Thyroid gland (tissue), 4 donors: ENCODE results near the gene MYO5A. TPM values are rescaled to one million over a fixed set of nuclear protein-coding genes. Genes with fewer than 3 reads are reported as not detected.
"Not testable (repeated sequence)": the region's sequence is repeated elsewhere in the genome, so short reads cannot be mapped to it uniquely, and the experiment has no call there.

ENCODE experiments used
- DNase-seq, 2 donors: peaks; one replicate each; pipeline ENCODE4 v3.0.0-alpha.2; 2019
- H3K27ac ChIP-seq, 3 donors: fragments of 200-600 bp; sonication (generic); 1 replicate in 2 of 3; 2 replicates in 1 of 3; pipeline ENCODE4 v1.5.1; 2016 to 2019; ENCODE audit warnings: mild to moderate bottlenecking in 1 of 3, moderate library complexity in 1 of 3
- H3K27me3 ChIP-seq: fragments of 200-600 bp; sonication (generic); one replicate; pipeline ENCODE4 v1.5.1; 2019
- H3K36me3 ChIP-seq, 2 donors: fragments of 200-600 bp; sonication (generic); one replicate each; pipeline ENCODE4 v1.5.1; 2016 to 2019
- H3K4me1 ChIP-seq, 2 donors: fragments of 200-600 bp; sonication (generic); one replicate each; pipeline ENCODE4 v1.5.1; 2017 to 2019
- H3K4me3 ChIP-seq, 3 donors: fragments of 200-600 bp; sonication (generic); replicated peaks in 1 of 3; 1 replicate in 2 of 3; 2 replicates in 1 of 3; pipeline ENCODE4 v1.5.1; 2016; ENCODE audit warnings: mild to moderate bottlenecking in 1 of 3
- H3K9me3 ChIP-seq: fragments of 200-600 bp; sonication (generic); one replicate; pipeline ENCODE4 v1.5.1; 2017
- POLR2A ChIP-seq, 2 donors: fragments of 450-650 bp; IDR thresholded peaks; one replicate each; pipeline ENCODE4 v1.6.1; 2017; ENCODE audit warnings: antibody characterized with exemption in 2 of 2, mild to moderate bottlenecking in 2 of 2, moderate library complexity in 1 of 2
- WGBS, 2 donors: methylation state at CpG; one replicate each; pipeline ENCODE4 v1.1.5; 2017; 5-methylcytosine and 5-hydroxymethylcytosine counted together
- intact Hi-C: fragments of 100-400 bp; cut with DNase I; formaldehyde crosslinking; loops from one replicate; pipeline ENCODE4 v1.15.1; 2023
- total RNA-seq, 4 donors: library from RNA; depleted of rRNA; stranded (reverse); fragments of >200 nt; gene quantifications; one replicate each; pipeline ENCODE4 v1.2.3, GENCODE V29; 2016
- TF ChIP-seq, protein P1 (sequence below), 6 experiments: fragments of 200-600 bp in 3 of 6; fragments of 450-650 bp in 3 of 6; sonication (generic) in 3 of 6; IDR thresholded peaks; one replicate each; pipeline ENCODE4 v1.5.1; 2016 to 2019; ENCODE audit warnings: antibody characterized with exemption in 6 of 6, mild to moderate bottlenecking in 2 of 6, inconsistent platforms in 1 of 6, moderate library complexity in 1 of 6

Gene MYO5A
- total RNA-seq, 4 donors from 2014 or later: 23.3 to 44.1 (median 34.7) TPM

DNA sequence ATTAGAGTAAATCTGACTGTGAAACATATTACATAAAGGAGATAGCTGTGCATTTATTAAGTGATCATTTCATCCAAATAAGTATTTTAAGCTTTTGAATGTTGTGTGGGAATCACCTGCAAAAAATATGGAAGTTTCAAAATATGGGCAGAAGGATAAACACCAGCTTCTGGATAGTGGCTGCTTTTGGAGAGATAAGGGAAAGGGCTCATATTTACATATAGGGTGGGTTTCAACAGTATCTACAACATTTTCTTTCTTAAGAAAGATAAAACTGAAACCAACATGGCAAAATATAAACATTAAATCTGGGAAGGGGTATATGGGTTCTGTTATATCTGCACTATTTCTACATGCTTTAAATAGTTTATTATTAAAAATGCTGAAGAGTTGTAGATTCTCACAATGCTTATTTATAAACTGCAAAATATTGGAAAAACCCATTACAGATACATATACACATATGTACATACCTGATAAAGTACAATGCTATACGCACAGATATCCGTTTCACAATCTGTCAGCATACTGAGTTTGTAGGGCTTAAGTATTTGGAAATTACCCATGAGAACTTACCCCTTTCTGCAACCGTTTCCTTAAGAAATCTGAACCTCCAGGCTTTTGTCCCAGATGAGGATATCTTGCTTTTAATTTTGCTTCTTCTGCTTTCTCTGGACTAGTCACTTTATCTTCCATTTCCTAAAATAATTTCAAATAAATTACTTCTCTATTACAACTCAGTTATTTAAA is 28.0 kb upstream of the MYO5A start:
- H3K9me3 ChIP-seq: no peaks in the 10 kb centered on the region
- no peak overlapping the region for H3K27ac ChIP-seq
- no peaks in the 10 kb centered on the region for H3K27me3 ChIP-seq
- TF ChIP-seq POLR2A (IDR thresholded peaks at IDR 0.05): no peak
- TF ChIP-seq, protein P1, sequence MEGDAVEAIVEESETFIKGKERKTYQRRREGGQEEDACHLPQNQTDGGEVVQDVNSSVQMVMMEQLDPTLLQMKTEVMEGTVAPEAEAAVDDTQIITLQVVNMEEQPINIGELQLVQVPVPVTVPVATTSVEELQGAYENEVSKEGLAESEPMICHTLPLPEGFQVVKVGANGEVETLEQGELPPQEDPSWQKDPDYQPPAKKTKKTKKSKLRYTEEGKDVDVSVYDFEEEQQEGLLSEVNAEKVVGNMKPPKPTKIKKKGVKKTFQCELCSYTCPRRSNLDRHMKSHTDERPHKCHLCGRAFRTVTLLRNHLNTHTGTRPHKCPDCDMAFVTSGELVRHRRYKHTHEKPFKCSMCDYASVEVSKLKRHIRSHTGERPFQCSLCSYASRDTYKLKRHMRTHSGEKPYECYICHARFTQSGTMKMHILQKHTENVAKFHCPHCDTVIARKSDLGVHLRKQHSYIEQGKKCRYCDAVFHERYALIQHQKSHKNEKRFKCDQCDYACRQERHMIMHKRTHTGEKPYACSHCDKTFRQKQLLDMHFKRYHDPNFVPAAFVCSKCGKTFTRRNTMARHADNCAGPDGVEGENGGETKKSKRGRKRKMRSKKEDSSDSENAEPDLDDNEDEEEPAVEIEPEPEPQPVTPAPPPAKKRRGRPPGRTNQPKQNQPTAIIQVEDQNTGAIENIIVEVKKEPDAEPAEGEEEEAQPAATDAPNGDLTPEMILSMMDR (IDR thresholded peaks at IDR 0.05): no peak
- WGBS, 2 donors: 86 to 94% methylated on average over 3 of the region's 3 CpGs
- no peak overlapping the region for H3K4me3 ChIP-seq
- peaks cover 5 to 7% of the 10 kb centered on the region in 2 donors for H3K36me3 ChIP-seq
- no peak for DNase-seq
- intact Hi-C loops: no loop called here
- H3K4me1 ChIP-seq: peaks cover 4 to 28% of the 10 kb centered on the region in 2 donors

DNA sequence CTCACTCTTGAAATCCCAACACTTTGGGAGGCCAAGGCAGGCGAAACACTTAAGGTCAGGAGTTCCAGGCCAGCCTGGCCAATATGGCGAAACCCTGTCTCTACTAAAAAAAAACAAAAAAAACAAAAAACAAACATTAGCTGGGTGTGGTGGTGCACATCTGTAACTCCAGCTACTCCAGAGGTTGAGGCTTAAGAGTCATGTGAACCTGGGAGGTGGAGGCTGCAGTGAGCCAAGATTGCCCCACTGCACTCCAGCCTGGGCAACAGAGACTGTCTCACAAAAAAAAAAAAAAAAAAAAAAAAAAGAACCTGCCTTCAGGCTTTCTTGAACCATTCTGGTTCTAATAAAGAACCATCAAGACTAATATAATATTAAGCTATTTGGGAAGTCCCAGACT is 23.6 kb upstream of the MYO5A start:
- no peak for TF ChIP-seq POLR2A (IDR thresholded peaks at IDR 0.05)
- TF ChIP-seq, protein P1 (IDR thresholded peaks at IDR 0.05): no peak
- no peak for DNase-seq
- Histone ChIP-seq H3K4me3 (no peak overlapping the region), H3K4me1 (no peaks in the 10 kb centered on the region), H3K9me3 (no peaks in the 10 kb centered on the region), H3K36me3 (peaks cover 7 to 24% of the 10 kb centered on the region in 2 donors), H3K27me3 (no peaks in the 10 kb centered on the region), H3K27ac (no peak overlapping the region)
- intact Hi-C loops: no loop called here
- 69 to 79% methylated on average over 2 of the region's 2 CpGs for WGBS, 2 donors

DNA sequence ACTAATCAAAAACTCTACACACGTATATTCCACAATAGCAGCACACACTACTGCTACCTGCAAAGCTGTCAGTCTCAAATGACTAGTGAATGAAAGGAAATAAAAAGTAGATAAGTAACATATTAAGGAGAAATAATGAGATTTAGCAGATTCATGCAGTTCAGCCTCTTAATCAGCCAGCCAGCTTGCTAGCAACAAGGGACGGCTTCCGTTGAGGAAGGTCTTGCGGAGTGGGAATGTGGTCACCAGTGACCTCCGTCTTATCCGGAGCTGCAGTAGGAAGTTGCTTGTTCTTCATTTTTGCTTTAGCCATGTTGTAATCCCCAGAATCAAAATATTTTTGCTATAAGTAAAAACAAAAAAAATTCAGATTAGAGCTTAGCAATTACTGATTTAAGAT is 23.1 kb upstream of the MYO5A start:
- Histone ChIP-seq H3K4me3 (no peak overlapping the region), H3K27ac (no peak overlapping the region), H3K9me3 (no peaks in the 10 kb centered on the region), H3K36me3 (peaks cover 7 to 24% of the 10 kb centered on the region in 2 donors), H3K27me3 (no peaks in the 10 kb centered on the region), H3K4me1 (no peaks in the 10 kb centered on the region)
- WGBS, 2 donors: 91% methylated on average over 6 of the region's 6 CpGs
- intact Hi-C loops: no loop called here
- DNase-seq: no peak
- no peak for TF ChIP-seq POLR2A (IDR thresholded peaks at IDR 0.05)
- TF ChIP-seq, protein P1 (IDR thresholded peaks at IDR 0.05): no peak

DNA sequence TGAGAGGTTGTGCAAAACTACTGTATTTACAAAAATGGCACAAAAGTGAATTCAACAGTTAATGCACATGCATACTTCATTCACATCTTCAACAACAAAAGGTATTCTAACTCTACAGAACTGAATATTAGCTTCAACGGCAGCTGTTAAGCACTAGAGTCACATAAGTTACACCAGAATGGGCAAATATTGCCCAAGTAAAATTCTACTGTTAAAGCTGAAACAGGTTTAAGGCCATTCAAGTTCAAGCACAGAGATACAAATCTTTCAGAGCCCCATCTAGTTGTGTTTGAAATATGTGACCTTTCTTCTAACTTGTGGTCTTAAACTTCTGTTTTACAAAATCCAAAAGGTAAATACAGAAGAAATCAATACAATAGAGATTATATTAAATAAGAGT is 22.5 kb upstream of the MYO5A start:
- H3K4me3 ChIP-seq, DNase-seq, H3K9me3 ChIP-seq, H3K27ac ChIP-seq, intact Hi-C loops, H3K4me1 ChIP-seq, H3K27me3 ChIP-seq: not testable (repeated sequence)
- H3K36me3 ChIP-seq: peaks cover 13 to 21% of the 10 kb centered on the region in 2 donors
- WGBS, 2 donors: 75 to 95% methylated on average over 1 of the region's 1 CpG

DNA sequence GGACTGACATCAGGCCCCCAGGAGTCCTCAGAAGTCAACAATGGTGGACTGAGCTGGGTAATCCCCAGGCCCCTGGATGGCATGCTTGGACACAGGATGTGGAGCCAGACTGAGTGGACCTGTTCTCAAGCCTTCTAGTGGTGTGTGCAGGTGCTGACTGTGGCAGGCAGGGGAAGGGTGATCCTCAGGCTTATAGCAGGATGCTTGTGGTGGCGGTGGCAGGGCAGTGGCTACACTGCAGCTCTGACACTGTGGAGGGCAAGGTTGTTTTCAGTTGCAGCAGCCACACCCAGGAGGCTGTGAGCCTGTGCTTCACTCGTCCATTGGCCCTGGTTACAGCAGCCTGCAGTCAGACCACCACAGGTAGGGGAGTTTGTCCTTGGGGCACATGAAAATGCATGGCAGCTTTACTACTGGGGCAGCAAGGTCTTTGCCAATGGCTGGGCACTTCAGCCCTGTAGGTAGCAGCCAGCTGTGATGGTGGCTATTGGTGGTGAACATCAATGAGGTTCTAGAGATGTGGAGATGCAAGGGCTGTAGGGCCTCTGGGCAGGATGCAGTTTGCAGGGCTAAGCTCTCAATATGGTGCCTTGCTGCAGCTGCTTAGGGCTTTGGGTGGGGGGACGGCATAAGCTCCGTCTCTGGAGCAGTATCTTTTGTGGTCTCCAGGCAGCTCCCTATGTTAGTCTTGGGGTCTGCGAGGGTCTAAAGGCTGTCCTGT is 17.5 kb upstream of the MYO5A start:
- intact Hi-C loops: no loop called here
- H3K4me1 ChIP-seq: peaks cover 0 to 3% of the 10 kb centered on the region in 2 donors
- H3K27ac ChIP-seq: no peak overlapping the region
- 87 to 98% methylated on average over 3 to 5 of the region's 5 CpGs for WGBS, 2 donors
- no peaks in the 10 kb centered on the region for H3K27me3 ChIP-seq
- H3K4me3 ChIP-seq: no peak overlapping the region
- TF ChIP-seq, protein P1 (IDR thresholded peaks at IDR 0.05): no peak
- no peak for TF ChIP-seq POLR2A (IDR thresholded peaks at IDR 0.05)
- no peaks in the 10 kb centered on the region for H3K9me3 ChIP-seq
- H3K36me3 ChIP-seq: peaks cover 12 to 13% of the 10 kb centered on the region in 2 donors
- DNase-seq: no peak
